HepG2 (cell line): ENCODE data around the gene XAB2. TPM values are rescaled to one million over a fixed set of nuclear protein-coding genes. Genes with fewer than 3 reads are reported as not detected.

Source experiments
- ATAC-seq: fragments of 200-7000 bp; cut with Tn5 transposase; 3 replicates; pipeline ENCODE4 v1.9.1; 2020; ENCODE audit warnings: mild to moderate bottlenecking, moderate library complexity
- BruUV-seq: library from RNA; stranded (reverse); fragments of 400-500 nt; replicated peaks from 2 replicates; lab custom pipeline; 2021; lab: Mats Ljungman, UMichigan
- CTCF ChIA-PET: fragments of 300-600 bp; formaldehyde crosslinking; extraction: SDS; loops from one replicate; lab custom pipeline; 2021; ENCODE audit warnings: low total read pairs, inconsistent platforms, low intra/inter-chr PET ratio; lab: Yijun Ruan, JAX
- POLR2A ChIA-PET: fragments of 350-600 bp; sonication (Branson Sonifier 250); formaldehyde crosslinking; loops from one replicate; lab custom pipeline; 2020; ENCODE audit warnings: antibody characterized with exemption, inconsistent platforms; lab: Yijun Ruan, JAX
- DNase-seq: peaks from one replicate; pipeline ENCODE4 v3.0.0-alpha.2; 2015; ENCODE audit warnings: low spot score
- FAIRE-seq: peaks from 3 replicates; lab custom pipeline; 2011; peaks lifted over from hg19 to GRCh38; lab: Jason Lieb, UNC
- H2AFZ ChIP-seq: one replicate; pipeline ENCODE4 v1.6.1; 2011; ENCODE audit warnings: low read length, inconsistent platforms
- H3K27ac ChIP-seq: fragments of 300-600 bp; 3 replicates; pipeline ENCODE4 v1.8.0; 2011; ENCODE audit warnings: mixed run types, mild to moderate bottlenecking, mixed read lengths, low read length, inconsistent platforms; ENCODE audit not compliant: insufficient read depth; ENCODE audit errors: extremely low read length
- H3K27me3 ChIP-seq, 2 experiments: fragments of 200-600 bp in 1 of 2; 2 replicates in 1 of 2; 3 replicates in 1 of 2; pipeline versions ENCODE4 v1.6.0 to v1.8.0; 2011; ENCODE audit warnings: low read length in 2 of 2, mild to moderate bottlenecking in 2 of 2, moderate library complexity in 2 of 2, inconsistent platforms in 1 of 2; ENCODE audit not compliant: insufficient read depth in 2 of 2, control insufficient read depth in 1 of 2
- H3K36me3 ChIP-seq, 2 experiments: fragments of 200-600 bp in 1 of 2; replicated peaks in 1 of 2; 2 replicates in 1 of 2; 3 replicates in 1 of 2; pipeline versions ENCODE4 v1.5.1 to v1.8.0; 2011; ENCODE audit warnings: low read length in 2 of 2, inconsistent platforms in 1 of 2; ENCODE audit not compliant: insufficient read depth in 2 of 2, control insufficient read depth in 1 of 2
- H3K4me1 ChIP-seq: 2 replicates; pipeline ENCODE4 v1.5.1; 2012; ENCODE audit warnings: low read length, inconsistent platforms; ENCODE audit not compliant: insufficient read depth
- H3K4me2 ChIP-seq: 2 replicates; pipeline ENCODE4 v1.6.0; 2011; ENCODE audit warnings: low read depth, low read length, inconsistent platforms
- H3K4me3 ChIP-seq, 3 experiments: fragments of 200-600 bp in 1 of 3; sonication (generic), shearing (Covaris generic) in 1 of 3; replicated peaks in 1 of 3; 2 replicates each; pipeline ENCODE4 v1.5.1; 2011 to 2016; ENCODE audit warnings: low read length in 3 of 3, inconsistent platforms in 2 of 3, low read depth in 2 of 3, mild to moderate bottlenecking in 2 of 3, control low read depth in 1 of 3, mixed read lengths in 1 of 3; ENCODE audit not compliant: insufficient read depth in 1 of 3
- H3K79me2 ChIP-seq: one replicate; pipeline ENCODE4 v1.6.1; 2011; ENCODE audit warnings: low read length, inconsistent platforms; ENCODE audit not compliant: insufficient read depth
- H3K9ac ChIP-seq: 2 replicates; pipeline ENCODE4 v1.6.0; 2011; ENCODE audit warnings: mild to moderate bottlenecking, low read depth, low read length, inconsistent platforms; ENCODE audit not compliant: insufficient read depth
- H3K9me3 ChIP-seq: 2 replicates; pipeline ENCODE4 v1.5.1; 2012; ENCODE audit warnings: mild to moderate bottlenecking, low read length
- H4K20me1 ChIP-seq: 2 replicates; pipeline ENCODE4 v1.6.0; 2011; ENCODE audit warnings: inconsistent platforms, mild to moderate bottlenecking, low read length, moderate library complexity; ENCODE audit not compliant: insufficient read depth
- CEBPZ ChIP-seq: IDR thresholded peaks from 2 replicates; pipeline ENCODE4 v1.6.1; 2012; ENCODE audit warnings: low read length, improper control_type of control experiment
- MYNN ChIP-seq: sonication (generic); formaldehyde crosslinking; IDR thresholded peaks from 2 replicates; pipeline ENCODE4 v1.4.0; 2020; ENCODE audit warnings: mild to moderate bottlenecking, low read depth, missing genetic modification reagents
- NBN ChIP-seq: fragments of 450-650 bp; conservative IDR thresholded peaks from 2 replicates; pipeline ENCODE4 v1.6.1; 2017
- PCBP1 ChIP-seq: fragments of 200-400 bp; formaldehyde crosslinking; IDR thresholded peaks from 2 replicates; pipeline ENCODE4 v1.6.1; 2017; ENCODE audit warnings: mild to moderate bottlenecking, low read depth, low read length, borderline replicate concordance
- POLR2G ChIP-seq: fragments of 200-400 bp; formaldehyde crosslinking; IDR thresholded peaks from 2 replicates; pipeline ENCODE4 v1.6.1; 2018; ENCODE audit warnings: mild to moderate bottlenecking, low read depth, low read length, moderate library complexity
- RBM39 ChIP-seq: fragments of 200-400 bp; formaldehyde crosslinking; IDR thresholded peaks from one replicate; pipeline ENCODE4 v1.6.1; 2018; ENCODE audit warnings: antibody characterized with exemption, mild to moderate bottlenecking, low read depth, low read length; ENCODE audit not compliant: poor library complexity, severe bottlenecking
- TARDBP ChIP-seq: sonication (generic); formaldehyde crosslinking; IDR thresholded peaks from 2 replicates; pipeline ENCODE4 v1.8.0; 2022; ENCODE audit warnings: mild to moderate bottlenecking, missing genetic modification reagents
- ZBTB14 ChIP-seq: sonication (generic); formaldehyde crosslinking; IDR thresholded peaks from 2 replicates; pipeline ENCODE4 v1.4.0; 2020; ENCODE audit warnings: missing genetic modification reagents
- ZNF232 ChIP-seq: sonication (generic); formaldehyde crosslinking; IDR thresholded peaks from 2 replicates; pipeline ENCODE4 v1.4.0; 2020; ENCODE audit warnings: missing genetic modification reagents, borderline replicate concordance
- ZNF550 ChIP-seq: sonication (generic); formaldehyde crosslinking; IDR thresholded peaks from 2 replicates; pipeline ENCODE4 v1.4.0; 2020; ENCODE audit warnings: mild to moderate bottlenecking, missing genetic modification reagents, borderline replicate concordance
- ZNF709 ChIP-seq: sonication (generic); formaldehyde crosslinking; IDR thresholded peaks from 2 replicates; pipeline ENCODE4 v1.5.0; 2020; ENCODE audit warnings: mild to moderate bottlenecking, missing genetic modification reagents
- ZSCAN29 ChIP-seq: sonication (generic); formaldehyde crosslinking; conservative IDR thresholded peaks from 2 replicates; pipeline ENCODE4 v1.4.0; 2020; ENCODE audit warnings: mild to moderate bottlenecking, missing genetic modification reagents
- WGBS: methylation state at CpG from one replicate; pipeline ENCODE4 v1.1.6; 2017; ENCODE audit warnings: low lambda C conversion rate; 5-methylcytosine and 5-hydroxymethylcytosine counted together
- in situ Hi-C: cut with HindIII; loops from 2 replicates; pipeline ENCODE4 v1.10.0; 2017; ENCODE audit warnings: low pct_unique_long_range_greater_than_20kb; ENCODE audit not compliant: extremely low pct_ligation_motif_present
- intact Hi-C: fragments of 100-400 bp; cut with micrococcal nuclease; formaldehyde crosslinking; loops from one replicate; pipeline ENCODE4 v1.10.0; 2022; ENCODE audit not compliant: unreplicated experiment
- polyA plus RNA-seq, 8 experiments: library from polyadenylated mRNA; depleted of rRNA in 3 of 8; stranded (reverse) in 7 of 8; unstranded in 1 of 8; fragments of >200 nt; fragmentation: Illumina TruSeq in 4 of 8; extraction: Trizol in 4 of 8; gene quantifications; 2 replicates each; pipeline versions ENCODE4 v1.2.1 to v1.2.3, GENCODE V29; 2011 to 2016; ENCODE audit warnings: low read depth in 4 of 8, missing spikeins in 1 of 8, mixed read lengths in 1 of 8; ENCODE audit not compliant: insufficient read depth in 1 of 8
- total RNA-seq, 5 experiments: library from RNA; depleted of rRNA; stranded (reverse); fragments of >200 nt; fragmentation: Illumina TruSeq; extraction: Trizol; gene quantifications; 2 replicates each; pipeline ENCODE4 v1.2.3, GENCODE V29; 2016; ENCODE audit warnings: low read depth in 1 of 5
- TF ChIP-seq, protein P1 (sequence below): sonication (generic); formaldehyde crosslinking; IDR thresholded peaks from 2 replicates; pipeline ENCODE4 v1.9.0; 2022; ENCODE audit warnings: low read depth, missing genetic modification reagents
- TF ChIP-seq, protein P2 (sequence below), 2 experiments: sonication (generic) in 1 of 2; formaldehyde crosslinking in 1 of 2; IDR thresholded peaks; 2 replicates each; pipeline versions ENCODE4 v1.4.0 to v1.6.1; 2018 to 2020; ENCODE audit warnings: missing genetic modification reagents in 2 of 2, borderline replicate concordance in 1 of 2, low read depth in 1 of 2, mild to moderate bottlenecking in 1 of 2, missing biosample characterization in 1 of 2

The XAB2 gene
- total and polyA plus RNA-seq, 2 of the 13 experiments (the other 11 are each of a cell fraction or from before 2014, with no cell fraction given) = 6.2 to 23.9 TPM

DNA sequence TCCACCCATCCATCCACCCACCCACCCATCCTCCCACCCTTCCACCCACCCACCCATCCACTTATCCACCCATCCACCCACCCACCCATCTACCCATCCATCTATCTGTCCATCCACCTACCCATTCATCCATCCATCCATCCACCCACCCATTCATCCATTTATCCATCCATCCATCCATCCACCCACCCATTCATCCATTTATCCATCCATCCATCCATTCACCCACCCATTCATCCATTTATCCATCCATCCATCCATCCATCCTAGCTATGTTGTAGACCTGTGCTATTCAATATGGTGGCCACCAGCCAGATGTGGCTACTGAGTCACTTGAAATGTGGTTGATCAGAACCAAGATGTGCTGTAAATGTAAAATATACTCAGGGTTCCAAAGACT is 28.6 kb downstream of the XAB2 start (continued):
- TF ChIP-seq ZNF232 (CRISPR knock-in tag) = no peak
- TF ChIP-seq TARDBP = no peak
- TF ChIP-seq, protein P1, sequence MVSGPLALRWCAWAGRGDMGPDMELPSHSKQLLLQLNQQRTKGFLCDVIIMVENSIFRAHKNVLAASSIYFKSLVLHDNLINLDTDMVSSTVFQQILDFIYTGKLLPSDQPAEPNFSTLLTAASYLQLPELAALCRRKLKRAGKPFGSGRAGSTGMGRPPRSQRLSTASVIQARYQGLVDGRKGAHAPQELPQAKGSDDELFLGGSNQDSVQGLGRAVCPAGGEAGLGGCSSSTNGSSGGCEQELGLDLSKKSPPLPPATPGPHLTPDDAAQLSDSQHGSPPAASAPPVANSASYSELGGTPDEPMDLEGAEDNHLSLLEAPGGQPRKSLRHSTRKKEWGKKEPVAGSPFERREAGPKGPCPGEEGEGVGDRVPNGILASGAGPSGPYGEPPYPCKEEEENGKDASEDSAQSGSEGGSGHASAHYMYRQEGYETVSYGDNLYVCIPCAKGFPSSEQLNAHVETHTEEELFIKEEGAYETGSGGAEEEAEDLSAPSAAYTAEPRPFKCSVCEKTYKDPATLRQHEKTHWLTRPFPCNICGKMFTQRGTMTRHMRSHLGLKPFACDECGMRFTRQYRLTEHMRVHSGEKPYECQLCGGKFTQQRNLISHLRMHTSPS = no peak
- TF ChIP-seq CEBPZ = no peak
- TF ChIP-seq NBN = no peak

- Histone ChIP-seq H2AFZ (no peak overlapping the region), H4K20me1 (peaks cover 43% of the 10 kb centered on the region), H3K4me1 (peaks cover 41% of the 10 kb centered on the region), H3K27me3 (no peaks in the 10 kb centered on the region), H3K27ac (no peak overlapping the region), H3K9me3 (no peaks in the 10 kb centered on the region), H3K9ac (no peak overlapping the region), H3K4me2 (no peak overlapping the region), H3K79me2 (peaks cover 51% of the 10 kb centered on the region), H3K36me3 (peaks cover 2 to 13% of the 10 kb centered on the region in 2 experiments; a peak in 3 of 5 replicates), H3K4me3 (no peak overlapping the region)
- FAIRE-seq (no peak), ATAC-seq (no peak), DNase-seq (no peak)
- in situ Hi-C loops = no loop called here
- CTCF ChIA-PET = no interaction called here
- intact Hi-C loops = no loop called here
- POLR2A ChIA-PET = interaction anchor here (1.0 kb wide), 2 partner anchors 10 to 30 kb away, joined by 3 read pairs; no protein-coding TSS in a partner anchor
- 73% methylated on average over 6 of the region's 6 CpGs for WGBS
- BruUV-seq = no TSS peak
- no peak for TF ChIP-seq ZSCAN29 (CRISPR knock-in tag)
- TF ChIP-seq, protein P2, sequence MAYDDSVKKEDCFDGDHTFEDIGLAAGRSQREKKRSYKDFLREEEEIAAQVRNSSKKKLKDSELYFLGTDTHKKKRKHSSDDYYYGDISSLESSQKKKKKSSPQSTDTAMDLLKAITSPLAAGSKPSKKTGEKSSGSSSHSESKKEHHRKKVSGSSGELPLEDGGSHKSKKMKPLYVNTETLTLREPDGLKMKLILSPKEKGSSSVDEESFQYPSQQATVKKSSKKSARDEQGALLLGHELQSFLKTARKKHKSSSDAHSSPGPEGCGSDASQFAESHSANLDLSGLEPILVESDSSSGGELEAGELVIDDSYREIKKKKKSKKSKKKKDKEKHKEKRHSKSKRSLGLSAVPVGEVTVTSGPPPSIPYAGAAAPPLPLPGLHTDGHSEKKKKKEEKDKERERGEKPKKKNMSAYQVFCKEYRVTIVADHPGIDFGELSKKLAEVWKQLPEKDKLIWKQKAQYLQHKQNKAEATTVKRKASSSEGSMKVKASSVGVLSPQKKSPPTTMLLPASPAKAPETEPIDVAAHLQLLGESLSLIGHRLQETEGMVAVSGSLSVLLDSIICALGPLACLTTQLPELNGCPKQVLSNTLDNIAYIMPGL (CRISPR knock-in tag; IDR thresholded peaks at IDR 0.05; ENCODE audit: borderline replicate concordance in 1 of 2, low read depth in 1 of 2) = no peak
- TF ChIP-seq PCBP1 = no peak
- no peak for TF ChIP-seq ZBTB14 (CRISPR knock-in tag)
- no peak for TF ChIP-seq POLR2G
- no peak for TF ChIP-seq RBM39
- TF ChIP-seq ZNF550 (CRISPR knock-in tag) = no peak
- TF ChIP-seq MYNN (CRISPR knock-in tag) = no peak
- TF ChIP-seq ZNF709 (CRISPR knock-in tag) = no peak
Observed at GRCh38 chr19:7598180-7598579, 31.2 kb downstream of the XAB2 start.
